Naive thymus-derived CD4-positive, alpha-beta T cell (primary cell): ENCODE data around the gene SLC28A3. TPM values are rescaled to one million over a fixed set of nuclear protein-coding genes. Genes with fewer than 3 reads are reported as not detected.

Experiments used
- ATAC-seq: fragments of 150-1000 bp; cut with Tn5 transposase; 2 replicates; pipeline ENCODE4 v1.10.0; 2021; ENCODE audit warnings: mild to moderate bottlenecking, moderate library complexity
- CTCF ChIA-PET: fragments of 350-600 bp; sonication (Branson Sonifier 250); formaldehyde crosslinking; loops from one replicate; lab custom pipeline; 2021; ENCODE audit warnings: antibody characterized with exemption; lab: Charles Lee
- POLR2A ChIA-PET: fragments of 350-600 bp; sonication (Branson Sonifier 250); formaldehyde crosslinking; loops from one replicate; lab custom pipeline; 2021; ENCODE audit warnings: antibody characterized with exemption, inconsistent platforms; lab: Charles Lee
- DNase-seq, 9 donors: peaks; one replicate each; pipeline versions ENCODE4 v3.0.0 to v3.0.0-alpha.2; 2020 to 2022; ENCODE audit warnings: mixed read lengths in 1 of 9
- H3K27ac ChIP-seq: one replicate; pipeline ENCODE4 v1.7.0; 2013; ENCODE audit warnings: mild to moderate bottlenecking, low read depth, low read length, moderate library complexity
- H3K27me3 ChIP-seq, 2 donors: one replicate each; pipeline ENCODE4 v1.7.0; 2013; ENCODE audit warnings: low read length in 2 of 2, mild to moderate bottlenecking in 2 of 2, moderate library complexity in 2 of 2; ENCODE audit not compliant: control insufficient read depth in 2 of 2, insufficient read depth in 2 of 2
- H3K36me3 ChIP-seq, 3 experiments: 1 replicate in 2 of 3; 2 replicates in 1 of 3; pipeline ENCODE4 v1.7.0; 2013; ENCODE audit warnings: low read length in 3 of 3, mild to moderate bottlenecking in 3 of 3, moderate library complexity in 1 of 3; ENCODE audit not compliant: insufficient read depth in 3 of 3, control insufficient read depth in 2 of 3
- H3K4me1 ChIP-seq, 2 donors: one replicate each; pipeline ENCODE4 v1.7.0; 2013; ENCODE audit warnings: low read length in 2 of 2, mild to moderate bottlenecking in 2 of 2, moderate library complexity in 1 of 2; ENCODE audit not compliant: control insufficient read depth in 2 of 2, insufficient read depth in 2 of 2
- H3K4me3 ChIP-seq: 2 replicates; pipeline ENCODE4 v1.7.0; 2013; ENCODE audit warnings: mild to moderate bottlenecking, low read length
- H3K9me3 ChIP-seq, 3 experiments: 1 replicate in 2 of 3; 2 replicates in 1 of 3; pipeline ENCODE4 v1.7.0; 2013; ENCODE audit warnings: low read length in 3 of 3; ENCODE audit not compliant: control insufficient read depth in 2 of 3
- H3K27ac Mint-ChIP-seq, 9 donors: one replicate each; pipeline ENCODE4 v1.8.0; 2020 to 2022; ENCODE audit warnings: mixed read lengths in 9 of 9, mild to moderate bottlenecking in 8 of 9, moderate library complexity in 5 of 9, inconsistent platforms in 2 of 9
- H3K27me3 Mint-ChIP-seq, 5 donors: one replicate each; pipeline ENCODE4 v1.8.0; 2021 to 2022; ENCODE audit warnings: mixed read lengths in 5 of 5, mild to moderate bottlenecking in 1 of 5
- H3K36me3 Mint-ChIP-seq, 5 donors: one replicate each; pipeline ENCODE4 v1.8.0; 2020 to 2022; ENCODE audit warnings: mixed read lengths in 5 of 5, mild to moderate bottlenecking in 3 of 5, inconsistent platforms in 1 of 5
- H3K4me1 Mint-ChIP-seq, 7 donors: one replicate each; pipeline ENCODE4 v1.8.0; 2020 to 2022; ENCODE audit warnings: mixed read lengths in 7 of 7, mild to moderate bottlenecking in 3 of 7, inconsistent platforms in 1 of 7
- H3K4me3 Mint-ChIP-seq, 10 donors: one replicate each; pipeline ENCODE4 v1.8.0; 2020 to 2022; ENCODE audit warnings: mild to moderate bottlenecking in 10 of 10, mixed read lengths in 10 of 10, moderate library complexity in 6 of 10, inconsistent platforms in 2 of 10
- H3K9me3 Mint-ChIP-seq, 11 donors: one replicate each; pipeline ENCODE4 v1.8.0; 2020 to 2022; ENCODE audit warnings: mixed read lengths in 11 of 11, mild to moderate bottlenecking in 4 of 11, inconsistent platforms in 1 of 11, moderate library complexity in 1 of 11
- intact Hi-C, 2 donors: fragments of 100-400 bp; cut with micrococcal nuclease; formaldehyde crosslinking; loops; one replicate each; pipeline ENCODE4 v1.15.1; 2023
- polyA plus RNA-seq, 2 donors: library from polyadenylated mRNA; unstranded; fragments of 300-500 nt; fragmentation: Illumina TruSeq; gene quantifications; one replicate each; pipeline ENCODE4 v1.2.3, GENCODE V29; 2021
- total RNA-seq, 6 experiments: library from RNA in 5 of 6; stranded (reverse) in 5 of 6; gene quantifications; 1 replicate in 5 of 6; 2 replicates in 1 of 6; pipeline ENCODE4 v1.2.3 and lab custom pipeline; 2021 to 2026

SLC28A3 gene
- total and polyA plus RNA-seq, 7 experiments from 2014 or later, result 0.51 TPM; not detected in 6

DNA sequence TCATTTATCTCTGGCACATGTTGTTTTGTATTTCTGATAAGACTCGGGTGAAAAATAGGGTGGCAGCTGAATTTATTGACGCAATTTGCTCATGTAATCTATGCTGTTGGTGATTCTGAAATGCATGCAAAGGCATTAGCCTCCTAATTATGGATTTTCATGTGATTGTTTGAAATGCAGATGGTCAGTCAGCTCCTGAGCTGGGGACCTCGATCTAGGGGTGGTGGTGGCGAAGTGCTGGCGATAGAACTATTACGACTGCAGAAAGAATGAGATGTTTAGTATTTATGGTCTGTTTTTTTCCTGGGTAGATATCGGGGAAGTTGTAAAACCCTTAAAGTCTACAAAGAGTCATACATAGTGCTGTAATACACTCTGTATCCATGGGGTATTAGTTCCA is 88.6 kb downstream of the SLC28A3 start:
- no peak overlapping the region for H3K4me3 ChIP-seq
- no peaks in the 10 kb centered on the region for H3K4me1 ChIP-seq
- Mint-ChIP-seq H3K27me3 (peaks cover 0 to 44% (median 8%) of the 10 kb centered on the region in 5 donors), H3K4me3 (no peak overlapping the region), H3K9me3 (peaks cover 0 to 5% (median 0%) of the 10 kb centered on the region in 11 donors), H3K27ac (peak overlapping the region in 1 of 9 donors; percentile 3), H3K4me1 (no peaks in the 10 kb centered on the region), H3K36me3 (peaks cover 0 to 4% (median 0%) of the 10 kb centered on the region in 5 donors)
- H3K27me3 ChIP-seq, result no peaks in the 10 kb centered on the region
- POLR2A ChIA-PET, result no interaction called here
- ATAC-seq (no peak), DNase-seq (no peak)
- no peaks in the 10 kb centered on the region for H3K36me3 ChIP-seq
- CTCF ChIA-PET, result no interaction called here
- no peaks in the 10 kb centered on the region for H3K9me3 ChIP-seq
- intact Hi-C loops, result no loop called here
- H3K27ac ChIP-seq, result no peak overlapping the region

DNA sequence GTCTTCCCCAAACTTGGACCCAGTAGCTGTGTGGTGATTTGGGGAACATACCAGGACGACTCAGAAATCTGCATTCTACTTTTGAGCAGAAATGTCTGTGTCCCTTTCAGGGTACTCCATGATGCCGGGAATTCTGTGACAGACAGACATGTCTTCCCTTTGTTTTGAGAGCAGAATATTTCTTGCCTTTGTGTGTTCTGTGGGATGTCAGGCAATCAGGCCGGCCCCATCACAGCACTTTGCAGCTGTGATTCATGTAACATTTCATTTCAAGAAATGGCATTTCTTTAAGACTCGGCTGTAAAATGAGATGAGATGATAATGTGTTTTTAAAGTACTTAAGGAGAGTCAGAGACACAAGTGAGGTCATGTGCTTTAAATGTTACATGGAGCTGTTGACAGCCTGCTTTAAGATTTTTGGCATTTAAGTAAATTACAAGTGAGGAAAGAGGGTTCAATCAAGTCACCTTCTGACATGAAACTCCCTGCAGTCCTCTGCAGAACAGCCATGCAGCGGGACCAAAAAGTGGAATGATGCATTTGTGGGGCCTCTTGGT is 98.7 kb downstream of the SLC28A3 start:
- ChIA-PET POLR2A (no interaction called here), CTCF (no interaction called here)

DNA sequence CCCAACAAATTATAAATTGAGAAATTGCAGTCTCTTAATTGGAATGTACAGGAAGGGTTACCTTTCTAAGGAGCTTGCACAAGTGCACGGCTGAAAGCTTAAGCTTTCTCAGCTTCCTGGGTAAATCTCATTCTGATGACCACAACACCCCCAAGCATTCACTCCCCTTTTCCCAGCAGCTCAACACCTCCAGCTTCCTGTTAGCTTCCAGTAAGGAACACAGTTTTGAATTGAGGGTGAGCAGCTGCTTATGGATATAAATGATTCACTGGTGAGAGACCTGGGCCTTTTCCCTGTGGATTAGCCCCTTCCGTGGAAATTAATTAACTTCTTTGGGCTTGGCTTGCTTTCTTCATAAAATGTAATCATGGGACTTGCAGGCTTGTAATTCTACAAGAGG is 101.2 kb downstream of the SLC28A3 start:
- Histone ChIP-seq H3K27me3 (no peaks in the 10 kb centered on the region), H3K27ac (no peak overlapping the region), H3K9me3 (no peaks in the 10 kb centered on the region), H3K4me3 (no peak overlapping the region), H3K36me3 (no peaks in the 10 kb centered on the region), H3K4me1 (no peaks in the 10 kb centered on the region)
- Mint-ChIP-seq H3K36me3 (peaks cover 0 to 7% (median 3%) of the 10 kb centered on the region in 5 donors), H3K4me3 (no peak overlapping the region), H3K4me1 (peaks cover 0 to 4% (median 0%) of the 10 kb centered on the region in 7 donors), H3K9me3 (peaks cover 2 to 12% (median 5%) of the 10 kb centered on the region in 11 donors), H3K27ac (no peak overlapping the region), H3K27me3 (peaks cover 7 to 21% (median 13%) of the 10 kb centered on the region in 5 donors)
- intact Hi-C loops, result no loop called here
- ChIA-PET POLR2A (no interaction called here), CTCF (no interaction called here)
- ATAC-seq, result no peak
- no peak for DNase-seq

More for the DNA sequence above, 98.7 kb downstream of the SLC28A3 start:
- Histone ChIP-seq H3K4me1 (no peaks in the 10 kb centered on the region), H3K9me3 (no peaks in the 10 kb centered on the region), H3K36me3 (no peaks in the 10 kb centered on the region), H3K27me3 (no peaks in the 10 kb centered on the region), H3K27ac (no peak overlapping the region), H3K4me3 (no peak overlapping the region)
- Mint-ChIP-seq H3K27ac (no peak overlapping the region), H3K9me3 (peaks cover 0 to 11% (median 2%) of the 10 kb centered on the region in 11 donors), H3K4me3 (no peak overlapping the region), H3K4me1 (peaks cover 0 to 4% (median 0%) of the 10 kb centered on the region in 7 donors), H3K27me3 (peaks cover 5 to 20% (median 13%) of the 10 kb centered on the region in 5 donors), H3K36me3 (peaks cover 0 to 7% (median 3%) of the 10 kb centered on the region in 5 donors)
- DNase-seq (no peak), ATAC-seq (no peak)
- intact Hi-C loops, result no loop called here

DNA sequence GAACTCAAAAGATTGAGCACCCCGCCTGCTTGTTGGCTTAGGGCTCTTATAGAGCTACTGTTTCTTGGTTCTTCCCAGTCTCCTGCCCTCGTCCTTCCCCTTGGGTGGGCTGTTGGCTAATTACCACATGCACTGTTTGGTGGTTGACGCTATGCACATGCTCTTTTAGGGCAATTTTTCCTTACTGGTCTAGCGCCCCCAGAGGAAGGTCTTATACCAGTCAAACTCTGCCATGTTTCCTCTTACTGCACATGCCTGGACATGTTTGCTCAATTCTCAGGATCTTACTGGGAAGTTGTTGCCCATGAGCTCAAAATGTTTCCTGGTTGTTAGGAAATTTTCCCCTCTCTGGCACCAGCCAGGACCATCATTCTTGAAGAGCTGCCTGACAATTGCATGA is 101.9 kb downstream of the SLC28A3 start:
- Mint-ChIP-seq H3K4me1 (peaks cover 0 to 4% (median 0%) of the 10 kb centered on the region in 7 donors), H3K4me3 (no peak overlapping the region), H3K27ac (no peak overlapping the region), H3K27me3 (peaks cover 5 to 17% (median 12%) of the 10 kb centered on the region in 5 donors), H3K36me3 (peaks cover 0 to 7% (median 3%) of the 10 kb centered on the region in 5 donors), H3K9me3 (peaks cover 2 to 12% (median 5%) of the 10 kb centered on the region in 11 donors)
- Histone ChIP-seq H3K4me3 (no peak overlapping the region), H3K36me3 (no peaks in the 10 kb centered on the region), H3K9me3 (no peaks in the 10 kb centered on the region), H3K4me1 (no peaks in the 10 kb centered on the region), H3K27me3 (no peaks in the 10 kb centered on the region), H3K27ac (no peak overlapping the region)
- CTCF ChIA-PET, result no interaction called here
- ATAC-seq (no peak), DNase-seq (no peak)
- POLR2A ChIA-PET, result no interaction called here
- intact Hi-C loops, result no loop called here

DNA sequence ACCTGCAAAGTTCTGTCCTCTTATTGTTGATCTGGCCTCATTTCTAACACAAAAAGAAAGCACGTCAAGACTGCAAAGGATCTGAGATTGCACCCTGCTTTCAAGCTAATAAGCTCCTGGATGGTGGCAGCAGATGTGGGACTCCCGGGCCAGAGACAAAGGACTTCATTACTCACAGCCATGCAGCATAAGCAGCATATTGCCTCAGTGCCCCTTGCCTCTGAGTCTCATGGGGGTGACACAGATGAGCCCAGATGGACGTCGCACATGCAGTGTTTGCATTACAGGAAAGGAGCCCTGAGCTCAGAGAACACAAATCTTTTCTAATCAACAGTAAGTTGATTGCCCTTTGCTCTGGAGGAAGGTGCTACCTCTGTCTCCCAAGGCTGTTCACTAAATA is 105.0 kb downstream of the SLC28A3 start:
- Mint-ChIP-seq H3K4me1 (peaks cover 0 to 4% (median 0%) of the 10 kb centered on the region in 7 donors), H3K9me3 (peaks cover 2 to 12% (median 5%) of the 10 kb centered on the region in 11 donors), H3K36me3 (peaks cover 0 to 7% (median 3%) of the 10 kb centered on the region in 5 donors), H3K4me3 (no peak overlapping the region), H3K27ac (peak overlapping the region in 1 of 9 donors; percentile 24), H3K27me3 (peaks cover 6 to 14% (median 11%) of the 10 kb centered on the region in 5 donors)
- Histone ChIP-seq H3K9me3 (no peaks in the 10 kb centered on the region), H3K27me3 (no peaks in the 10 kb centered on the region), H3K4me3 (no peak overlapping the region), H3K36me3 (no peaks in the 10 kb centered on the region), H3K27ac (no peak overlapping the region), H3K4me1 (no peaks in the 10 kb centered on the region)
- DNase-seq (no peak), ATAC-seq (no peak)
- ChIA-PET CTCF (no interaction called here), POLR2A (no interaction called here)
- intact Hi-C loops, result no loop called here

DNA sequence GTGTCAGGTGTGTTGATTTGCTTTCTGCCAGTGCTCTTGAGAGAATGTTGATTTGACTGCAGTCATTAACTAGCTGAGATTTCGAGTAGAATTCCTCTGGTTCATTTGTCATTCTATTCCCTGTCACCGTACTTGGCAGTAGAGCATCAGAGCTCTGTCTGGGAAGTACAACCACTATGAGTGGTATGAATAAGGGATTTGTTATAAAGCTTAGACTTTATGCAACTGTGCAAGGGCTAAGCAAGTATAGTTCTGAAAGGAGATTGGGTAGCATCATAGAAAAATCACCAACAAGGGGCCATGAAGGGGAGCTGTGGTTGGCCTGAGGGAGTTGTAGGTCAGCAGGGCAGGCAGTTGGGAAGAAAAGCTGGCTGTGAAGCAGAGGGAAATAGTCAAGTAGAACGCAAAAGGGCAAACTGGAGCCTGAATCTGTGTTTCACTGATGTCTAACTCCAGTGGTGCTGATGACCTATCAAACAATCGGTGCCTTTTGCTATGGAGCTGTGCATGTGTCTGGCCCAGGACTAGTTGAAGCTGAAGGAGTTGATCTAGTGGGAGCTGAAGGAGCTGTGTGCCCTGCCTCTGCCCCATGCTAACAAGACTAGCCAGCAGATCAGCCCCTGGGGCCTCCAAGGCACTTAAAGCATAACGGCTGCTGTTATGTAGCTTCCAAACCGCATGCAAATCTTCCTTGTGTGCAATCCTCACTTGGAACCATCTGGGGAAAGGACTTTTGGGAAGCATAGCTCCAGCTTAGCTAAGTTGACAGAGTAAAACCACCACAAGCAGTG is 110.0 kb downstream of the SLC28A3 start:
- POLR2A ChIA-PET, result no interaction called here
- ATAC-seq (no peak), DNase-seq (no peak)
- no peak overlapping the region for H3K27ac Mint-ChIP-seq
- CTCF ChIA-PET, result interaction anchor here (0.6 kb wide), 1 partner anchor 156 kb away, joined by 3 read pairs; no protein-coding TSS in a partner anchor
- intact Hi-C loops, result no loop called here
- H3K4me1 Mint-ChIP-seq, result no peaks in the 10 kb centered on the region
- H3K36me3 ChIP-seq, result no peaks in the 10 kb centered on the region
- no peak overlapping the region for H3K27ac ChIP-seq
- H3K4me3 ChIP-seq, result no peak overlapping the region
- H3K27me3 ChIP-seq, result no peaks in the 10 kb centered on the region
- no peak overlapping the region for H3K4me3 Mint-ChIP-seq
- no peaks in the 10 kb centered on the region for H3K9me3 ChIP-seq
- peaks cover 0 to 18% (median 0%) of the 10 kb centered on the region in 5 donors for H3K27me3 Mint-ChIP-seq
- no peaks in the 10 kb centered on the region for H3K9me3 Mint-ChIP-seq
- no peaks in the 10 kb centered on the region for H3K36me3 Mint-ChIP-seq
- no peaks in the 10 kb centered on the region for H3K4me1 ChIP-seq
